HepG2 (cell line): ENCODE results near the gene DCAF7. TPM values are rescaled to one million over a fixed set of nuclear protein-coding genes. Genes with fewer than 3 reads are reported as not detected.

Experiments used
- ATAC-seq: fragments of 200-7000 bp; cut with Tn5 transposase; 3 replicates; pipeline ENCODE4 v1.9.1; 2020; ENCODE audit warnings: mild to moderate bottlenecking, moderate library complexity
- BruUV-seq: library from RNA; stranded (reverse); fragments of 400-500 nt; replicated peaks from 2 replicates; lab custom pipeline; 2021; lab: Mats Ljungman, UMichigan
- CTCF ChIA-PET: fragments of 300-600 bp; formaldehyde crosslinking; extraction: SDS; loops from one replicate; lab custom pipeline; 2021; ENCODE audit warnings: low total read pairs, inconsistent platforms, low intra/inter-chr PET ratio; lab: Yijun Ruan, JAX
- POLR2A ChIA-PET: fragments of 350-600 bp; sonication (Branson Sonifier 250); formaldehyde crosslinking; loops from one replicate; lab custom pipeline; 2020; ENCODE audit warnings: antibody characterized with exemption, inconsistent platforms; lab: Yijun Ruan, JAX
- DNase-seq: peaks from one replicate; pipeline ENCODE4 v3.0.0-alpha.2; 2015; ENCODE audit warnings: low spot score
- FAIRE-seq: peaks from 3 replicates; lab custom pipeline; 2011; peaks lifted over from hg19 to GRCh38; lab: Jason Lieb, UNC
- H2AFZ ChIP-seq: one replicate; pipeline ENCODE4 v1.6.1; 2011; ENCODE audit warnings: low read length, inconsistent platforms
- H3K27ac ChIP-seq: fragments of 300-600 bp; 3 replicates; pipeline ENCODE4 v1.8.0; 2011; ENCODE audit warnings: mixed run types, mild to moderate bottlenecking, mixed read lengths, low read length, inconsistent platforms; ENCODE audit not compliant: insufficient read depth; ENCODE audit errors: extremely low read length
- H3K27me3 ChIP-seq, 2 experiments: fragments of 200-600 bp in 1 of 2; 2 replicates in 1 of 2; 3 replicates in 1 of 2; pipeline versions ENCODE4 v1.6.0 to v1.8.0; 2011; ENCODE audit warnings: low read length in 2 of 2, mild to moderate bottlenecking in 2 of 2, moderate library complexity in 2 of 2, inconsistent platforms in 1 of 2; ENCODE audit not compliant: insufficient read depth in 2 of 2, control insufficient read depth in 1 of 2
- H3K36me3 ChIP-seq, 2 experiments: fragments of 200-600 bp in 1 of 2; replicated peaks in 1 of 2; 2 replicates in 1 of 2; 3 replicates in 1 of 2; pipeline versions ENCODE4 v1.5.1 to v1.8.0; 2011; ENCODE audit warnings: low read length in 2 of 2, inconsistent platforms in 1 of 2; ENCODE audit not compliant: insufficient read depth in 2 of 2, control insufficient read depth in 1 of 2
- H3K4me1 ChIP-seq: 2 replicates; pipeline ENCODE4 v1.5.1; 2012; ENCODE audit warnings: low read length, inconsistent platforms; ENCODE audit not compliant: insufficient read depth
- H3K4me2 ChIP-seq: 2 replicates; pipeline ENCODE4 v1.6.0; 2011; ENCODE audit warnings: low read depth, low read length, inconsistent platforms
- H3K4me3 ChIP-seq, 3 experiments: fragments of 200-600 bp in 1 of 3; sonication (generic), shearing (Covaris generic) in 1 of 3; replicated peaks in 1 of 3; 2 replicates each; pipeline ENCODE4 v1.5.1; 2011 to 2016; ENCODE audit warnings: low read length in 3 of 3, inconsistent platforms in 2 of 3, low read depth in 2 of 3, mild to moderate bottlenecking in 2 of 3, control low read depth in 1 of 3, mixed read lengths in 1 of 3; ENCODE audit not compliant: insufficient read depth in 1 of 3
- H3K79me2 ChIP-seq: one replicate; pipeline ENCODE4 v1.6.1; 2011; ENCODE audit warnings: low read length, inconsistent platforms; ENCODE audit not compliant: insufficient read depth
- H3K9ac ChIP-seq: 2 replicates; pipeline ENCODE4 v1.6.0; 2011; ENCODE audit warnings: mild to moderate bottlenecking, low read depth, low read length, inconsistent platforms; ENCODE audit not compliant: insufficient read depth
- H3K9me3 ChIP-seq: 2 replicates; pipeline ENCODE4 v1.5.1; 2012; ENCODE audit warnings: mild to moderate bottlenecking, low read length
- H4K20me1 ChIP-seq: 2 replicates; pipeline ENCODE4 v1.6.0; 2011; ENCODE audit warnings: inconsistent platforms, mild to moderate bottlenecking, low read length, moderate library complexity; ENCODE audit not compliant: insufficient read depth
- ATF7 ChIP-seq, 2 experiments: fragments of 450-650 bp in 1 of 2; sonication (generic) in 1 of 2; formaldehyde crosslinking in 1 of 2; IDR thresholded peaks; 2 replicates each; pipeline versions ENCODE4 v1.4.0 to v1.6.1; 2016 to 2020; ENCODE audit warnings: antibody characterized with exemption in 1 of 2, mild to moderate bottlenecking in 1 of 2, missing genetic modification reagents in 1 of 2
- BORCS8-MEF2B ChIP-seq: sonication (generic); formaldehyde crosslinking; IDR thresholded peaks from 2 replicates; pipeline ENCODE4 v1.8.0; 2022; ENCODE audit warnings: mild to moderate bottlenecking, missing genetic modification reagents
- DPF2 ChIP-seq: sonication (generic); formaldehyde crosslinking; IDR thresholded peaks from 2 replicates; pipeline ENCODE4 v1.4.0; 2020; ENCODE audit warnings: mild to moderate bottlenecking, low read depth, missing genetic modification reagents, borderline replicate concordance
- EZH2 ChIP-seq: conservative IDR thresholded peaks from 2 replicates; pipeline ENCODE4 v1.6.1; 2012; ENCODE audit warnings: mild to moderate bottlenecking, low read depth, low read length, moderate library complexity
- FLYWCH1 ChIP-seq: sonication (generic); formaldehyde crosslinking; IDR thresholded peaks from 2 replicates; pipeline ENCODE4 v1.8.1; 2023; ENCODE audit warnings: mild to moderate bottlenecking, missing genetic modification reagents
- FOXA3 ChIP-seq: IDR thresholded peaks from 2 replicates; pipeline ENCODE4 v1.6.1; 2016; ENCODE audit warnings: missing genetic modification reagents, missing compliant biosample characterization
- HIVEP1 ChIP-seq: sonication (generic); formaldehyde crosslinking; IDR thresholded peaks from 2 replicates; pipeline ENCODE4 v1.4.0; 2020; ENCODE audit warnings: mild to moderate bottlenecking, missing genetic modification reagents
- HNRNPL ChIP-seq: fragments of 200-400 bp; formaldehyde crosslinking; IDR thresholded peaks from 2 replicates; pipeline ENCODE4 v1.6.1; 2017; ENCODE audit warnings: mild to moderate bottlenecking, low read depth, low read length
- HOXA7 ChIP-seq: sonication (generic); formaldehyde crosslinking; IDR thresholded peaks from 2 replicates; pipeline ENCODE4 v1.8.1; 2022; ENCODE audit warnings: mild to moderate bottlenecking, missing genetic modification reagents, moderate library complexity
- IRX3 ChIP-seq: sonication (generic); formaldehyde crosslinking; IDR thresholded peaks from 2 replicates; pipeline ENCODE4 v1.8.1; 2023; ENCODE audit warnings: mild to moderate bottlenecking, low read depth, missing genetic modification reagents, borderline replicate concordance
- NFE2L2 ChIP-seq: fragments of 150-350 bp; IDR thresholded peaks from 2 replicates; pipeline ENCODE4 v1.6.1; 2014; ENCODE audit warnings: low read length
- PAX8 ChIP-seq: sonication (generic); formaldehyde crosslinking; IDR thresholded peaks from 2 replicates; pipeline ENCODE4 v1.8.0; 2022; ENCODE audit warnings: mild to moderate bottlenecking, missing genetic modification reagents, borderline replicate concordance
- PHF8 ChIP-seq: sonication (generic); formaldehyde crosslinking; IDR thresholded peaks from 2 replicates; pipeline ENCODE4 v1.5.0; 2020; ENCODE audit warnings: missing genetic modification reagents
- SP5 ChIP-seq: IDR thresholded peaks from 2 replicates; pipeline ENCODE4 v1.6.1; 2016; ENCODE audit warnings: low read depth, borderline replicate concordance
- TBP ChIP-seq: sonication (generic); formaldehyde crosslinking; IDR thresholded peaks from 2 replicates; pipeline ENCODE4 v1.5.0; 2020; ENCODE audit warnings: missing genetic modification reagents
- ZNF24 ChIP-seq: fragments of 450-650 bp; IDR thresholded peaks from 2 replicates; pipeline ENCODE4 v1.6.1; 2017; ENCODE audit warnings: antibody characterized with exemption, mild to moderate bottlenecking
- ZNF350 ChIP-seq: sonication (generic); formaldehyde crosslinking; IDR thresholded peaks from 2 replicates; pipeline ENCODE4 v1.4.0; 2020; ENCODE audit warnings: mild to moderate bottlenecking, low read depth, missing genetic modification reagents, borderline replicate concordance
- ZNF484 ChIP-seq: sonication (generic); formaldehyde crosslinking; IDR thresholded peaks from 2 replicates; pipeline ENCODE4 v1.5.1; 2020; ENCODE audit warnings: mild to moderate bottlenecking, low read depth, missing genetic modification reagents, borderline replicate concordance
- ZNF598 ChIP-seq: sonication (generic); formaldehyde crosslinking; IDR thresholded peaks from 2 replicates; pipeline ENCODE4 v1.5.1; 2020; ENCODE audit warnings: mild to moderate bottlenecking, missing genetic modification reagents, borderline replicate concordance
- WGBS: methylation state at CpG from one replicate; pipeline ENCODE4 v1.1.6; 2017; ENCODE audit warnings: low lambda C conversion rate; 5-methylcytosine and 5-hydroxymethylcytosine counted together
- in situ Hi-C: cut with HindIII; loops from 2 replicates; pipeline ENCODE4 v1.10.0; 2017; ENCODE audit warnings: low pct_unique_long_range_greater_than_20kb; ENCODE audit not compliant: extremely low pct_ligation_motif_present
- intact Hi-C: fragments of 100-400 bp; cut with micrococcal nuclease; formaldehyde crosslinking; loops from one replicate; pipeline ENCODE4 v1.10.0; 2022; ENCODE audit not compliant: unreplicated experiment
- polyA plus RNA-seq, 8 experiments: library from polyadenylated mRNA; depleted of rRNA in 3 of 8; stranded (reverse) in 7 of 8; unstranded in 1 of 8; fragments of >200 nt; fragmentation: Illumina TruSeq in 4 of 8; extraction: Trizol in 4 of 8; gene quantifications; 2 replicates each; pipeline versions ENCODE4 v1.2.1 to v1.2.3, GENCODE V29; 2011 to 2016; ENCODE audit warnings: low read depth in 4 of 8, missing spikeins in 1 of 8, mixed read lengths in 1 of 8; ENCODE audit not compliant: insufficient read depth in 1 of 8
- total RNA-seq, 5 experiments: library from RNA; depleted of rRNA; stranded (reverse); fragments of >200 nt; fragmentation: Illumina TruSeq; extraction: Trizol; gene quantifications; 2 replicates each; pipeline ENCODE4 v1.2.3, GENCODE V29; 2016; ENCODE audit warnings: low read depth in 1 of 5
- TF ChIP-seq, protein P1 (sequence below): sonication (generic); formaldehyde crosslinking; IDR thresholded peaks from 2 replicates; pipeline ENCODE4 v1.9.0; 2022; ENCODE audit warnings: low read depth, missing genetic modification reagents

DCAF7 gene
- total and polyA plus RNA-seq, 2 of the 13 experiments (the other 11 are each of a cell fraction or from before 2014, with no cell fraction given), result 55.2 to 73.4 TPM

DNA sequence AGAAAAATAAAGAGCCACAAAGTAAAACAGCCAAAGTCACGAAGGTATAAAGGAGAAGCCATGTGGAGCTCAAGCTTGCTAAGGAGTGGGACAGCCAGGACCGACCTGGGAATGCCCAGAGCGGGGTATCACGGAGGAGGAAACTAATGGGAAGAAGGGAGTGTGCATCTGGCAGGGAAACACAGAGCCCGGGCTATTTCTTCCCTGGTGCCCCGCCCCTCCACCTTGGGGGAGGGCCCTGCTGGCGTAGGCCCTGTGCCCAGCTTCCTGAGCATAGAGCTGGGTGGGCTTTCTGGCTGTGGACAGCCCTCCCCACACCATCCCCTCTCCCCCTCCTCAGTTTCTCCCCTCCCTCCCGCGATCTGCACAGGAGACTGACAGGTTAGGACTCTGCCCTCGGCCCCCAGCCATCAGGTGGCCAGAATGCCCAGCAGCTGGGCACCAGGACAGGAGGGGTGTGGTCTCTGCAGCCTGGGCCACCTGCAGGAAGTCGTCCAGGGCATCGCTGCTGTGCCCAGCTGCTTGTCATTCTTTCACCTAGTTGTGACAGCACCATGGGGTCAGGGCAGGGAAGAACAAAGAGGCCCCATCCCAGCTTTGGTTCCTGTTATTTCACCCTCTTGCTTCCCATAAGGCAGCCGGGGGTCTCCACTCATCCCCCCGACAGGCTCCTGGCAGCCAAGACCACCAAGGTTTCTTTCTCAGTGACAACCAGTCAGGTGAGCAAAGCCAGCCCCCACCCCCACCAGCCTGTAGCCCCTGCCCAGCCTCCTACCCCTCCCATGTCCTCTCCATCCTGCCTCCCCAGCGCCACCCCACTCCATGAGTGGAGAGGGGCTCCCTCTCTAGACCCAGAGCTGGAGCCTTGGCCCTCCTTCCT is 7.1 kb upstream of the DCAF7 start:
- WGBS, result 24% methylated on average over 13 of the region's 15 CpGs
- BruUV-seq, result no TSS peak
- no peak for DNase-seq

More for the DNA sequence above, 7.1 kb upstream of the DCAF7 start:
- Histone ChIP-seq H3K27me3 (peaks cover 14 to 46% of the 10 kb centered on the region in 2 experiments), H3K9me3 (no peaks in the 10 kb centered on the region), H3K79me2 (no peaks in the 10 kb centered on the region), H3K4me1 (peaks cover 78% of the 10 kb centered on the region)
- ATAC-seq, result no peak
- no peak for TF ChIP-seq HOXA7 (CRISPR knock-in tag)
- no peak for TF ChIP-seq PAX8
- TF ChIP-seq TBP (CRISPR knock-in tag), result no peak
- no peak for TF ChIP-seq ATF7 (IDR thresholded peaks at IDR 0.05)
- no peak for TF ChIP-seq ATF7 (CRISPR knock-in tag; IDR thresholded peaks at IDR 0.05)
- 0 out of 2 replicates have a peak, but pooled peaks have one; percentile 51 for TF ChIP-seq HNRNPL
- 0 out of 2 replicates have a peak, but pooled peaks have one; percentile 3 for TF ChIP-seq BORCS8-MEF2B (CRISPR knock-in tag)
- no peak for TF ChIP-seq ZNF350 (CRISPR knock-in tag)
- TF ChIP-seq ZNF484 (CRISPR knock-in tag), result no peak
- no peak for TF ChIP-seq NFE2L2
- TF ChIP-seq, protein P1, sequence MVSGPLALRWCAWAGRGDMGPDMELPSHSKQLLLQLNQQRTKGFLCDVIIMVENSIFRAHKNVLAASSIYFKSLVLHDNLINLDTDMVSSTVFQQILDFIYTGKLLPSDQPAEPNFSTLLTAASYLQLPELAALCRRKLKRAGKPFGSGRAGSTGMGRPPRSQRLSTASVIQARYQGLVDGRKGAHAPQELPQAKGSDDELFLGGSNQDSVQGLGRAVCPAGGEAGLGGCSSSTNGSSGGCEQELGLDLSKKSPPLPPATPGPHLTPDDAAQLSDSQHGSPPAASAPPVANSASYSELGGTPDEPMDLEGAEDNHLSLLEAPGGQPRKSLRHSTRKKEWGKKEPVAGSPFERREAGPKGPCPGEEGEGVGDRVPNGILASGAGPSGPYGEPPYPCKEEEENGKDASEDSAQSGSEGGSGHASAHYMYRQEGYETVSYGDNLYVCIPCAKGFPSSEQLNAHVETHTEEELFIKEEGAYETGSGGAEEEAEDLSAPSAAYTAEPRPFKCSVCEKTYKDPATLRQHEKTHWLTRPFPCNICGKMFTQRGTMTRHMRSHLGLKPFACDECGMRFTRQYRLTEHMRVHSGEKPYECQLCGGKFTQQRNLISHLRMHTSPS (CRISPR knock-in tag), result peak; percentile 52; the same call in 1 of the 2 replicates
- no peak for TF ChIP-seq IRX3 (CRISPR knock-in tag)
- no peak for TF ChIP-seq FLYWCH1 (CRISPR knock-in tag)
- no peak for TF ChIP-seq HIVEP1
- TF ChIP-seq PHF8 (CRISPR knock-in tag), result no peak
- no peak for TF ChIP-seq EZH2
- no peak for TF ChIP-seq FOXA3 (CRISPR knock-in tag)
- no peak for TF ChIP-seq ZNF598 (CRISPR knock-in tag)
- TF ChIP-seq DPF2, result no peak
- TF ChIP-seq ZNF24, result no peak
- TF ChIP-seq SP5 (CRISPR knock-in tag), result 0 out of 2 replicates have a peak, but pooled peaks have one; percentile 28
- TF ChIP-seq, all 625 proteins: peak for 4
- H2AFZ ChIP-seq, result no peak overlapping the region
- POLR2A ChIA-PET, result interaction anchor here (0.7 to 1.1 kb wide), 2 partner anchors 8 to 13 kb away, joined by 4 read pairs; no protein-coding TSS in a partner anchor
- H3K4me2 ChIP-seq, result peak overlapping the region; percentile 14; the same call in 1 of the 2 replicates
- in situ Hi-C loops, result no loop called here
- no peaks in the 10 kb centered on the region for H3K36me3 ChIP-seq
- H3K4me3 ChIP-seq, result no peak overlapping the region; a peak in 1 of 6 replicates
- no peaks in the 10 kb centered on the region for H4K20me1 ChIP-seq
- no peak for FAIRE-seq
- no peak overlapping the region for H3K9ac ChIP-seq
- CTCF ChIA-PET, result no interaction called here
- no peak overlapping the region for H3K27ac ChIP-seq
- intact Hi-C loops, result no loop called here
